NCI-H187 treated with DMSO at 0.1 percent for 48 hours (cell line): ENCODE measurements around the gene ZNF628.

Experiments
- DNase-seq: peaks from one replicate; lab custom pipeline; 2025; lab: John Stamatoyannopoulos, UW

Gene ZNF628

DNA sequence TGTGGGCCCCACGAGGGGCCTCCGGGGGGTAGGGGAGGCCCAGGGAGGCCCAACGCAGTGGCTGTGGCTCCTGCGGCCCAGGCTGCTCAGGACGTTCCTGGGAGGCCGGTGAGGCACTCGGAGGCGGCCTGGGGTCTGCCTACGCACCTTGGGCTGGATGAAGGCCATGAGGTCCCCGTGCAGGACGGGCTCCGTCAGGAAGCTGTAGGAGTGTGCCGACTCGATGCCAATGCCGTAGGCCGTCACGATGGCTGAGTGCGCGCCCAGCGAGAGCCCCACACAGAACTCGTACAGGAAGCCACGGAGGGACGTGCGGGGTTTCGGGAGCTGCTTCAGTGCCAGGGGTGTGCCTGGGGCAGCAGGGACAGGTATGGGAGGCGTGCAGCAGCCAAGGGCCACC is 54.6 kb downstream of the ZNF628 start:
- no peak for DNase-seq
